GM18517 (cell line): ENCODE measurements around the gene RTL1.

Experiments used
- ATAC-seq: cut with Tn5 transposase; IDR thresholded peaks from one replicate; pipeline ENCODE4 v1.9.1; 2021; ENCODE audit warnings: mild to moderate bottlenecking, moderate library complexity; ENCODE audit not compliant: unreplicated experiment

The RTL1 gene

GRCh38 chr14:100882991-100883788, 20.3 kb downstream of the RTL1 start:
- no peak for ATAC-seq

GRCh38 chr14:100882026-100882967, 21.2 kb downstream of the RTL1 start:
- ATAC-seq: no peak

GRCh38 chr14:100881211-100882025, 22.1 kb downstream of the RTL1 start:
- ATAC-seq: no peak

GRCh38 chr14:100880271-100881101, 23.0 kb downstream of the RTL1 start:
- no peak for ATAC-seq

GRCh38 chr14:100879782-100880181, 23.7 kb downstream of the RTL1 start:
- no peak for ATAC-seq

- ATAC-seq: no peak
Observed at GRCh38 chr14:100879194-100879593, 24.3 kb downstream of the RTL1 start.

- ATAC-seq: no peak
Observed at GRCh38 chr14:100878271-100879146, 25.0 kb downstream of the RTL1 start.

- no peak for ATAC-seq
Observed at GRCh38 chr14:100875861-100876590, 27.5 kb downstream of the RTL1 start.

- ATAC-seq: no peak
Observed at GRCh38 chr14:100875126-100875525, 28.4 kb downstream of the RTL1 start.

GRCh38 chr14:100874411-100875091, 29.0 kb downstream of the RTL1 start:
- no peak for ATAC-seq

GRCh38 chr14:100874051-100874410, 29.5 kb downstream of the RTL1 start:
- ATAC-seq: no peak

GRCh38 chr14:100873096-100873482, 30.4 kb downstream of the RTL1 start:
- no peak for ATAC-seq

GRCh38 chr14:100872259-100873095, 31.0 kb downstream of the RTL1 start:
- ATAC-seq: no peak

- no peak for ATAC-seq
Observed at GRCh38 chr14:100871234-100872186, 32.0 kb downstream of the RTL1 start.

GRCh38 chr14:100868621-100869370, 34.7 kb downstream of the RTL1 start:
- ATAC-seq: no peak
